Smooth muscle cell of the brain vasculature (primary cell): Measurements from ENCODE around the gene PDZRN4.
"Not testable (repeated sequence)": the region's sequence is repeated elsewhere in the genome, so short reads cannot be mapped to it uniquely, and the experiment has no call there.

Source experiments
- DNase-seq: peaks from one replicate; pipeline ENCODE4 v3.0.0-alpha.2; 2012; ENCODE audit warnings: low read depth, low spot score

PDZRN4 gene

DNA sequence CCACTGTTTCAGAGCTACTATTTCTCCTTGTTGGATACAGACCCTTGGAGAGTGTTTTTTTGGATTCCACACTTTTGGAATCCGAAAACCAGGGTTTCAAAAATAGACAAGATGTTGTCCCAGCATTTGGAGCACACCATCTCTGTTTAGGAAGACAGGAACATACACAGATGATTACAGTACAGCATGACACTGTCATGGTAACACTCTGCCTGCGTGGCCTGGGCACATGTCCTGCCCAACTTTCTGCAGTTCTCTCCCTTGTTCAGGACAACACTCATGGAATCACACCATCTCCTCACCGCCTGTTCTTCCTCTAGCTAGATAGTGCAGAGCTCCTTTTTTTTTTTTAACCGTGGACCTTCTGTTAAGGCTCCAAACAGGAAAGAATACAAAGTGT lies 369.2 kb downstream of the PDZRN4 start:
- DNase-seq: no peak

DNA sequence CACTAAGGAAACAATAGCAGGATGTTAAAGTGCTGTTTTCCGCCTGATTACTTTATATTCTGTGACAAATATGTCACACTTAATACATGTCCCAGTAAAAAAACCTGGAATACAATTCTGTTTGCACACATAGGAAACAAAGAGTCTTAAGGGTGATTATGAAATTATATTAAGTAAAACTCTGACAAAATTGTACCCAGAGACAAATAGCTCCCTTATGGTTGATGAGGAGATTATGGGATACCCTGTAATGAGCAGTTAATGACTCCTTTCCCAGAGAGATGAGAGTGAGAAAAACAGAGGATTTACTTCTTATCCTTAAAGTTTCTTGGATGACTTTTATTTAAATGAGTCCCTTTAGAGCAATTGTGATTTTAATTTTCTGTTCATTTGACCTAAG lies 370.6 kb downstream of the PDZRN4 start:
- no peak for DNase-seq

DNA sequence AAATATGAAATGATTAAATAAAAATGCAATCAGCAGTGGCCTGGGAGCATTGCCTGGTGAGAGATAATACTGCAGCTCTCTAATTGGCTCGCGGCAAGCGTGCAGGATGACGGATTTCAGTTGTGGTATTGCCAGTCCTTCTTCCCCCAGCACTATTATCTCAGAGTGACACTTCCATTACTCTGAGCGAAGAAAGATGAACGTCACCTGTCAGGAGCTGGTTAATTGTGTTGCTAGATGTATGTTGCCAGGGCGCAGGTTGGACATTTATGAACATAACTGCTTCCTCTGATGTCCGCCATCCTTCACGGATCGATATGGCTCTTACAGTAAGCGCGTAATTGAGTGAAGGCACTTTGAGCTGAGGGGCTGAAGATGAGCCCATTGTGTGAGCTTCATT lies 374.9 kb downstream of the PDZRN4 start:
- no peak for DNase-seq

DNA sequence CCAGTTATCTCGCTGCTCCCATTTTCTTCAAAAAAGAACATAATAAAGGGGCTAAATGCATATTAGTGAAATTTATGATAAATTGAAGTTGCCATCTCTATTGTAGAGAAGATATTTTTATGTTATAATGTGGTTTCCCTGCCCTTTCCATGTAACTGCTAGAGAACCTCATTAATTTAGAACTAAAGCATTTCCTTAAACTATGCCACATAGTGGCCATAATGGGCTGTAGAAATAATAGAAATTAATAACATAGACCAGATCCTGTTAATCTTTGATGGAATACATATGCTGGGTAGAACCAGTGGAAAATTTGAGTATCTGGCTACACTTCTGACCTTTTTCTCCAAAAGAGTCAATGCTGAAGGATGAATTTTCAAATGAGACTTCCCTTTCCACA lies 376.7 kb downstream of the PDZRN4 start:
- DNase-seq: no peak

DNA sequence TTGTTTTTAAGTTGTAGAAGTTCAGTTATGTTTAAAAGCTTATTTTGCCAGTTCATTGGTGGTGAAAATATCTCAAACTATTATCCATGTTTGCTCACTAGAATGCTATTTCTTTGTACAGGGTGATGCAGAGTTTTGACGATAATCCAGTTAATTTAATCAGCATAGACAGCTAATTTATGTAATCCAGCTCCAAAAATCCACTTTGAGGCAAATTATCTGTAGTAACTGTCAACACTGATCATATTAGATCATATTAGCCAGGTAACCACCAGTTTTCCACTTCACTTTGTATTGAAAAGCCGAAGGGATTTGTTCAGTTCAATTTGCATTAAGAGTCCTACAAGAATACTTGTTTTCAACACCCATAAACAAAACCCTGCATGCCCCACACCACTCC lies 378.6 kb downstream of the PDZRN4 start:
- DNase-seq: no peak

DNA sequence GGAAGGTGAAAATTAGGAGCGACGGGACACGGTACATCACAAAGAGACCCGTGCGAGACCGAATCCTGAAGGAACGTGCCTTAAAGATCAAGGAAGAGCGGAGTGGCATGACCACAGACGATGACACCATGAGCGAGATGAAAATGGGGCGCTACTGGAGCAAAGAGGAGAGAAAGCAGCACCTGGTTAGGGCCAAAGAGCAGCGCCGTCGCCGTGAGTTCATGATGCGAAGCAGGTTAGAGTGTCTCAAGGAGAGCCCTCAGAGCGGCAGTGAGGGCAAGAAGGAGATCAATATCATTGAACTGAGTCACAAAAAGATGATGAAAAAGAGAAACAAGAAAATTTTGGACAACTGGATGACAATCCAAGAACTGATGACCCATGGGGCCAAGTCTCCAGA lies 385.3 kb downstream of the PDZRN4 start:
- DNase-seq: no peak

DNA sequence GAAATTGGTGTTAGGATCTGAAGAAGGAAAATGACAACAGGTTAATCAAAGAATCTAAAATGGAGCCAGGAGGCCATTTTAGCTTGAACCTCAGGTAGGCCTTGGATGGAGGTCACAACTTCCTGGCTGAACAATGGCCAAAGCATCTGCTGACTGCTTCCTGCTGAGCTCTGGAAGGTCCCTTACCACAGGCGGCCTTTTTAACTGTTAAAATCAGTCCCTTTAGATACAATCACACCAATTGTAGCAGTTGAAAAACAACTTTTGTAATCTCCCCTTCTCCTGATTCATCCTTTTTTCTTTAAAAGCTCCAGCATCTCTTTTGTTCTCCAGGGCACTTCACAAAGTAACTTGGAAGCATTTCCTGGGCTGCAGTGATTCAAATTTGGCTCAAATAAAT lies 388.8 kb downstream of the PDZRN4 start:
- DNase-seq: no peak

DNA sequence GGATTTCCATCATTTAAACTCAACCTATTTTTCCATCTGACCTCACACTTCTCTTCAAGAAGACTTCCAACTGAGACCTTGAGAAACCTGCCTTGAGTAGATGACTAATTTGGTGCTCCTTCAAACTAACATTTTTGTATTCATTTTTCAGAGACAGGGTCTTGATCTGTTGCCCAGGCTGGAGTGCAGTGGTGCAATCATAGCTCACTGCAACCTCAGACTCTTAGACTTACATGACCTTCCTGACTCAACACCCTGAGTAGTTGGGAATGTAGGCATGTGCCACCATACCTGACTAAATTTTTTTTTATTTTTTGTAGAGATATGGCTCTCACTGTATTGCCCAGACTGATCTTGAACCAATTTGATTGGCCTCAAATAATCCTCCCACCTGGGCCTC lies 389.9 kb downstream of the PDZRN4 start:
- no peak for DNase-seq

DNA sequence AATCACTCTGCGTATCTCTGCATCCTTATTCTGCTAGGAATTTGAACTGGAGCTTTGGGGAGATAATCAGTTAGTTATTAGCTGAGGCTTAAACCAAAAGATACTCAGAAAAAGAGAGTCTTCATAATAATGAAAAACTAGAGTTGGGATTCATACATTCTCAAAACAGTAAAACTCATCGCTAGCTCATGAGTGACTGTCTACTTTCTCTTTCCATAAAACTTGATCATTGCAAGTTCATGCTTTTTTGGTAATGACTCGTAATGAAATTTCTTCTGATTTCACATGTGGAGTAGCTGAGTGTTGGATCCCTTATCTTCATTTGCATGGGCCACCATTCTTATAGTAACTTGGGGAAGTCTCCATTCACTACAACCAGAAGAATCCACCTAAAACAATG lies 397.7 kb downstream of the PDZRN4 start:
- DNase-seq: no peak

DNA sequence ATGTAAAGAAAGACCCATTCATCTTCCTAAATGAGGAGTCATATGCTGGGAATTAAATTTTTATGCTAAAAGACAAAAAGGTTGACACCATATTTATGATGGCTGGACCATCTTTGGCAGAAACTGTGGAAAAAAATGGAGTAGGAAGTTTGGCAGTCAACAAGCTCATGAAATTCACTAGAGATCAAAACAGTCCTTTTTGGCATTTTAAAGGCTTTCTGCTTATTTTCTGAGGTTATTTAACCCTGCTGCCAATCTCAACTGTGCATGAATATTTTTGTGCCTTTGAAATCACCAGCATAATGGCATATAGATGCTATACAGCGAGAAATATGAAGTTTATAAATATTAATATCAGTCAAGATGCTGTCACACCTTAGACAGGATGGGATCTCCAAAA lies 399.5 kb downstream of the PDZRN4 start:
- no peak for DNase-seq

DNA sequence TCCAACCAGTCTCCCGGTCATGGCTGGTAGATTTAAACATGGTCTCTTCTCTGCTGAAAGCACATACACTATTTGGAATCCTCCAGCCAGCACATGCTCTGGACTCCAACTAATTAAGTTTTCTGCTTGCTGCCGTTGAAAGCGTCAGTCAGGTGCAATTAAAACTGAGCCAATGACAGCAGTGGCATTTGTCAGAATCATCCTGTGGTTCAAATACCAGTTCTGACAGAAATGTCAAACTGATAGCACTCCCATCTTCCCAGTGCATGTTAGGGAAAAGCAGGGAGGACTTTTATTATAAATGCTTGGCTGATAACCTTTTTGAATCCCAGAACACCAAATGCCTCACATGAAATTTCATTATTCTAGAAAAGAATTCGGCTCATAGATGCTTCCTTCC lies 401.8 kb downstream of the PDZRN4 start:
- no peak for DNase-seq

DNA sequence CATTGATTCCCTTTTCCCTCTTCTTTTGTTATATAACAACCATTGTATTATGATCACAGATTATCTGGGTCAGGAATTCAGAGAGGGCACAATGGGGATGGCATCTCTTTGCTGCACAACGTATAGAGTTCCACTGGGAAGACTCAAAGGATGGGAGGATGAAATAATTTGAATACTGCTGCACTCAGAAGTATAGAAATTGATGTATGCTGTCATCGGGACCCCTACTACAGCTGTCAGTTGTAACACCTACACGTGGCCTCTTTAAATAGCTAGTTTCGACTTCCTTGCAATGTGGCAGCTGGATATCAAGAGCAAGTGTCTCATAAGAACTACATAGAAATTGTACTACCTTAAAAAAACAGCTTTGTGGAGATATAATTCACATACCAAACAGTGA lies 408.1 kb downstream of the PDZRN4 start:
- no peak for DNase-seq

DNA sequence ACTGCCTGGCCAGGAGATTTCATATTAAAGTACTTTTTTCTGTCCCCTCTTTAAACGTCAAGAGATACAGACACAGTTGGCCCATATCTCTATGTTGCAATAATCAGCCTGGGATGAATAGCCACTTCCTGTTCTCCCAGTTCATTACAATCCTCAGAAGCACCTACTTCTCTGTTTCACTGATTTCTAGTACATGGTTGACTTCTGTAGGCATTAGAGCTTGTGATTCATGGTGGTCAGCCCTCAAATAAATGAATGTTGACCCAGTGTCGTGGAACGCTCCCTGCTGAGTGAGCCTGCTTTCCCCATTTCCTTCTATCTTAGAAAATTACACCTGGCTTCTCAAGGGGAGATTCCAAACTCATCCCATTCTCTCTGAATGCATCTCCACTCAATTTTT lies 416.7 kb downstream of the PDZRN4 start:
- DNase-seq: no peak

DNA sequence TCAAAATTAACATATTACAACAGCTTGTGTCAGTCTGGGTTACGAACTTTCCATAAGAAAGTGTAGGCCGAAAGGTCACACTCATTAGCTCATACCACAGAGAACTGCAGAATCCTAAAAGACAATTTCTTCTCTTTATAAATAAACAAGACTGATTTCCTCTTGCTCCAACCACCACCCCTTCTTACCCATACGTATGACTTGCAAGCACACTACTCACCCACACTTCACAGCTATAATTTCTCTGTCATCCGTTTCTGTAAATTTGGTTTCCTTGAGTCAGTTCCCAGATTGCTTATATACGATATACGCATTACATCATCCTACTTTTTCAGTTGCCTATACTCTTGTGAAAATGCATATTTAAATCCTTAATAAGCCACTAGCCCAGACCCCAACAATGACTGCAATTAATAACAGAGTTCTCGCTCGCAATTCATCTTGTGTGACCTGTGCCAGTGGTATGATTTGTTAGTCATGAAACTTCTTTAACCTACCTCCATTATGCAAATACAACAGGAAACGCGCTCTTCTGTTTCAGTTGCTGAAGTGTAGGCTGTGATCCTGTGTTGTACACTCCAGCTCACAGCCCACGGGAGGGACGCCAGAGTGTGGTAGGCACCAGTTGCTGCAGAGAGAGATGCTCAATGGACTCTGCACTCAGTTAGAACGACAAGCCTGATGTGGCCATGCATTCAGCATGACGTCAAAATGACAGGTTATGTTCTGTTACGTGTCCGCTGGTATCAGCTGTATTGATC lies 417.6 kb downstream of the PDZRN4 start:
- no peak for DNase-seq

DNA sequence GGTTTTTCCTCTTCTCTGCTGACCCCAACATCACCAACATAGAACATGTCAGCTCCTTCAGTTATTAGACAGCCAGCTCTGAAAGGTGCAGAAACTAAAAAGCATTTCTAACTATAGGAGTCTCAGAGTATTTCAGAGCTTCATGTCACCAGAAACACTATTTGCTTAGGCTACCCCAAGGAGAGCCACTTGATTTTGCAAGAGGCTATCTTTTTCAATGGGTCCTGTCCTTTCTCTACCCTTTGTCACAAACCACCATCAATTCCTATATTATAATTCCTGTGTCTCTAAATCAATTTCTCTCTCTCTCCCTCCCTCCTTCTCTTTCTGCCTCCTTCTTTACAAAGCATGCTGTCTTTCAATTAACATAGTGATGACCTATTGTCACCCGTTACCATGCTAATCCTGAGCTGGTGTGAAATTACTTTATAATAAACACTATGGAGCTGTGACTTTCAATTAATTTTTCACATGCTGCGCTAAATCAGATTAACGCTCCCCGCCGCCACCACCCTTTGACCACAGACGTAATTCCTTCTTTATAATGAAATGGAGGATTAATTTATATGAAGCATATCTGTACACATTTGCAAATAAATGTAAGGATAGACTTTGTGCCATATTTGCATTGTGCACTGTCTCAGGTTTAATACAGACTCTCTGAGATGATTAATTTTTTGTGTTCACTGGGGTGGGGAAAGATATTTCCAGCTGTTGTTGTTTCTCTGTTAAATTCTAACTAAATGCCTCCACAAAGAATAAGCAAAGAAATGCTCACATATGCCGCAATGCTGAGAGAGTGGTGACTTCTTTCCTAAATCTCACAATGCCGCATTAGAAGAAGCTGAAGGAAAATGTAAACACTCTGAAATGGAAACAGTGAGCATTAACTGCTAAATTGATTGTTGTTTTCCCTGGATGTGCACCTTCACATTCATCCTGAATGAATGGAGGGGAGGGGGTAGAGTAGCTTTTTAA lies 418.6 kb downstream of the PDZRN4 start:
- DNase-seq: no peak

DNA sequence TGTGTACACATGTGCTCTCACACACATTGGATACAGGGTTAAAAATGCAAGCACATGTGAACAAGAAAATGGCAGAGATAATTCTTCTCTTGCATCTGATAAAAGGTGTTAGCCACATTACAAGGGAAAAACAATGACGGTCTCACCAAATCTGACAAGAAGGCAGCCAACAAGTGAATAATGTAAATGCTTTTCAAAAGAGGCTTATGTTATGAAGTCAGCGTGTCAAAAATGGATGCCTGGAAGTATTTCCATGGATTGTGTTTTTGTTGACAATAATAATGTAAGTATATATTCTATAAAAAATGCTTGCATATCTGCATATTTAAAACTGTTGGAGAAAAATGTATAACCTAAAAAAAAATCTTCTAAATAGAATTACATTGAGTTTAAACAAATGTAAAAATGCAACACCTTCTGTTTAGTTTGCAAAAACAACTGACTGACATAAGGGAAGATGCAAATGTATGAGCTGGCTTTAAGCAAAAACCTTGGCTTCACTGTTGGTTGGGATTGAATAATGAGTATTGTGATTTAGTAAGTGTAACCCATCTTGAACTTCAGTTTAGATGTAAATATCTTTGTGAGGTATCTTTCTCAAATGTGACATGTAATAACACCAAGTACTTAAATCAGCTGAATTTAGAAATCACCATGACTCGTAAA lies 424.9 kb downstream of the PDZRN4 start:
- DNase-seq: no peak

DNA sequence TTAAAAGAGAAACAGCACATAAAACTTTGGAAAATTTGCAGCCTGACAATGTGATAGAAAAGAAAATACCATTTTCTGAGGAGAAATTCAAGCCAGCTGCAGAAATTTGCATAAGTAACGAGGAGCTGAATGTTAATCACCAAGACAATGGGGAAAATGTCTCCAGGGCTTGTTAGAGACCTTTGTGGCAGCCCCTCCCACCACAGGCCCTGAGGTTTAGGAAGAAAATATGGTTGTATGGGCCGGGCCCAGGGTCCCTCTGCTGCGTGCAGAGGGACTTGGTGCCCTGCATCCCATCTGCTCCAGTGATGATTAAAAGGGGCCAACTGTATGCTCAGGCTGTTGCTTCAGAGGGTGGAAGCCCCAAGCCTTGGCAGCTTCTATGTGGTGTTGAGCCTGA lies 427.1 kb downstream of the PDZRN4 start:
- DNase-seq: not testable (repeated sequence)

DNA sequence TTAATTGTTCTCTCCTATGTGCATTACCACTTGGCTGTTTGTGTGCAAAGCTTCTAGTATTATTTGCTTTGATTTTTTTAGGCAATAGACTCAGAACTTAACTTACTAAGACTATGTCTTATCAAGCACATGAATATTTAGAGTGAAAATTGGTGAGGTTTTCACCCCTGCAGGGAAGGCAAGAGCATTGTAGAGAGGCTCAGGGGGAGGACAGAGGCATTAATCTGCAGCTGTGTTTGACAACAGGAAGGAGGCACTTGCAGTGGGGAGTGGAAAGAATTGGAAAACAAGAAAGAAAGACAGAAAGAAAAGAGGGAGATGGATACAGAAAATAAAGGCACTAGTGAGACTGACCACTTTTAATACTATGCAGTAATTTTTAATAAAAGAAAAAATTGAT lies 431.6 kb downstream of the PDZRN4 start:
- no peak for DNase-seq

DNA sequence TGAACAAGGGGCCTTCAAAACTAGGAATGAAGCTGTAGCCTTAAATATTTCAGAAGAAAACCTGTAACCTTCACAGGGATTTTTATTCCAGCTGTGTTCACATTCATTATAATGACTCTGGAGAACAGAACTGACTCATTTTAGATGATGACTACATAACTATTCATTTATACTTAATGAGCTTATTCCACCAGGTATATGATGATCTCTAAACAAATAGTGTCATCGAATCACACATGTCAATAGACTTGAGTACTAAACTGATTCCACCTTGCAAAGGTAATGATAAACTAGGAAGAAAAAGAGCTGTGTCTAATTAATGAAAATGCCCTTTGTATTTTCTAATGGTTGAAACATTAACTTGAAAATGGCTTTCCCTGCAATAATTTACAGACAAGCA lies 433.2 kb downstream of the PDZRN4 start:
- no peak for DNase-seq
